ENCODE measurements around the gene SIX1.

DNA sequence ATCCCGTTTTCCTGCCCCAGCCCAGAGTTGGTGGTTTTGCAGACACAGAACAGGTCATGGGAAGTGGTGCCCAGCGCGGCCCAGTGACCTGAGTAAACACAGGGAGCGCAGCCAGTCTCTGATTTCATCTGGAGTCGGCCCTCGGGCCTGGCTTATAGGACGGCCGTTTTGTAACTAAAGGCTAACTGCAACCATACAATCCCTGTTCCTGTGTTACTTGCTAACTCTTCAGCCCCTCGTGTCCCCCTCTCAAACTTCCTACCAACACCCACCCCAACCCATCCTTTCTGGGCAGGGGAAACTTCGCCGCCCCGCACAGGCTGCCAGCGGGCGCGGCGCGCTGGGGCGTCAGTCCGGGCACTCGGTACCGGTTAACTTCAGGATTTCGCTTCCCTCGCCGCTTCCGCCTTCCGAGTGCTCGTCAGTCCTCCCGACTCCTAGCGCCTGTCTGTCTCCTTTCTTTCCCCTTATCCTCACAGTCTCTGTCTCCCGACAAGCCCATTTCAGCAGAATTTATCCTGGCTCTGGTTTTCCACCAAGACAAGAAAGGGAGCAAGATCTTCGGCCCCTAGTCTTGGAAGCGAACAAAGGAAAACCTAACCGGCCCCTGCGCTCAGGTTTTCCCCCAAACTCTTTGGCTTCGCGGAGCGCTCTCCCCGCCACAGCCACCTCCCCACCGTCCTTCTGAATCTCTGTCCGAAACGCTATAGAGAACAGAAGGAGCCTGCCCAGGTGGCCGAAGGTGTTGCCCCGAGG is 2.0 kb downstream of the SIX1 start:
- TF ChIP-seq EZH2 (IDR thresholded peaks at IDR 0.05; ENCODE audit: insufficient read depth, poor library complexity, severe bottlenecking) (no peak), EZH2phosphoT487 (IDR thresholded peaks at IDR 0.05; ENCODE audit: insufficient read depth, low read depth) (no peak)
